AG04449 (cell line): ENCODE results near the gene CCDC92.

Experiments
- CTCF ChIA-PET: fragments of 350-600 bp; formaldehyde crosslinking; extraction: SDS; loops from one replicate; lab custom pipeline; 2021; ENCODE audit warnings: antibody characterized with exemption; lab: Yijun Ruan, JAX
- POLR2A ChIA-PET: fragments of 400-600, 350-600 bp; formaldehyde crosslinking; extraction: SDS; loops from one replicate; lab custom pipeline; 2020; ENCODE audit warnings: antibody characterized with exemption, inconsistent platforms; lab: Yijun Ruan, JAX
- DNase-seq: peaks from one replicate; pipeline ENCODE4 v3.0.0-alpha.2; 2010; ENCODE audit warnings: low read depth, low spot score
- H3K4me3 ChIP-seq: 2 replicates; pipeline ENCODE4 v1.5.1; 2011; ENCODE audit warnings: low read depth, mild to moderate bottlenecking, control low read depth, low read length
- TF ChIP-seq, protein P1 (sequence below): IDR thresholded peaks from one replicate; pipeline ENCODE4 v1.5.1; 2011; ENCODE audit warnings: mild to moderate bottlenecking, moderate library complexity, low read length, control low read depth, inconsistent platforms; ENCODE audit not compliant: insufficient read depth; ENCODE audit errors: missing control alignments

CCDC92 gene

DNA sequence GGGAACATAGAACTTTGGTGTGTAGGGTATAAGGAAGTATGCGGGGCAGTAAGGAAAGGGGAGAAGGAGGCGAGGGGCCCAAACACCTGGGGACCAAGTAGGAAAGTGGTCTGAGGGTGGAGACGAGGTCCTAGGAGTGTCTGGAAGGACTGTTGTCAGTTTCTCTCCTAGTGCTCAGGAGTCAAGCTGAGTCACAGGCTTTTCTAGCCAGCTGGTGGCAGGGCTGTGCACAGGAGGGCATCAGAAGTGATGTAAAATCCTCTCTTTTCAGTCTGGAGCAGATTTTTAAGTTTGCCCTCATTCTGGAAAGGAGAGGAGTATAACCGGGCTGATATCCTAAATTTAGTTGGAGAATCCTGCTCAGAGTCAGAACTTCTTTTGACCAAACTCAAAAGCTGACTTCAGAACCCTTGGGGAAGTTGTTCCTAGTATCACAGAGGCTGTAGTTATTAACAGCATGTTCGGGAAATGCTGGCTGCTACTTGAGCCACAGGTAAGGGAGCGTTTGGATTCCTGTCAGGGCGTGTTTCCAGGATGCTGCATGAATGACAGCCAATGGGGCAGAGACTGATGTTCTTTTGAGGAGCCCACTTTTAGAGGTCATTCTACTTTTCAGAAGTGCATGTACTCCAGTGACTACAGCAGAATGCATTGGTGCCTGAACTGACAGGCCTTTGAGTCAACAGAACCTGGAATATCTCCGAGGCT lies 19.6 kb upstream of the CCDC92 start:
- ChIA-PET CTCF (interaction anchor here (1.1 to 2.1 kb wide), 4 partner anchors 9 to 329 kb away, joined by 3 to 7 read pairs (median 4); no protein-coding TSS in a partner anchor), POLR2A (no interaction called here)
- TF ChIP-seq, protein P1, sequence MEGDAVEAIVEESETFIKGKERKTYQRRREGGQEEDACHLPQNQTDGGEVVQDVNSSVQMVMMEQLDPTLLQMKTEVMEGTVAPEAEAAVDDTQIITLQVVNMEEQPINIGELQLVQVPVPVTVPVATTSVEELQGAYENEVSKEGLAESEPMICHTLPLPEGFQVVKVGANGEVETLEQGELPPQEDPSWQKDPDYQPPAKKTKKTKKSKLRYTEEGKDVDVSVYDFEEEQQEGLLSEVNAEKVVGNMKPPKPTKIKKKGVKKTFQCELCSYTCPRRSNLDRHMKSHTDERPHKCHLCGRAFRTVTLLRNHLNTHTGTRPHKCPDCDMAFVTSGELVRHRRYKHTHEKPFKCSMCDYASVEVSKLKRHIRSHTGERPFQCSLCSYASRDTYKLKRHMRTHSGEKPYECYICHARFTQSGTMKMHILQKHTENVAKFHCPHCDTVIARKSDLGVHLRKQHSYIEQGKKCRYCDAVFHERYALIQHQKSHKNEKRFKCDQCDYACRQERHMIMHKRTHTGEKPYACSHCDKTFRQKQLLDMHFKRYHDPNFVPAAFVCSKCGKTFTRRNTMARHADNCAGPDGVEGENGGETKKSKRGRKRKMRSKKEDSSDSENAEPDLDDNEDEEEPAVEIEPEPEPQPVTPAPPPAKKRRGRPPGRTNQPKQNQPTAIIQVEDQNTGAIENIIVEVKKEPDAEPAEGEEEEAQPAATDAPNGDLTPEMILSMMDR: no peak
- DNase-seq: no peak
- no peak overlapping the region for H3K4me3 ChIP-seq

DNA sequence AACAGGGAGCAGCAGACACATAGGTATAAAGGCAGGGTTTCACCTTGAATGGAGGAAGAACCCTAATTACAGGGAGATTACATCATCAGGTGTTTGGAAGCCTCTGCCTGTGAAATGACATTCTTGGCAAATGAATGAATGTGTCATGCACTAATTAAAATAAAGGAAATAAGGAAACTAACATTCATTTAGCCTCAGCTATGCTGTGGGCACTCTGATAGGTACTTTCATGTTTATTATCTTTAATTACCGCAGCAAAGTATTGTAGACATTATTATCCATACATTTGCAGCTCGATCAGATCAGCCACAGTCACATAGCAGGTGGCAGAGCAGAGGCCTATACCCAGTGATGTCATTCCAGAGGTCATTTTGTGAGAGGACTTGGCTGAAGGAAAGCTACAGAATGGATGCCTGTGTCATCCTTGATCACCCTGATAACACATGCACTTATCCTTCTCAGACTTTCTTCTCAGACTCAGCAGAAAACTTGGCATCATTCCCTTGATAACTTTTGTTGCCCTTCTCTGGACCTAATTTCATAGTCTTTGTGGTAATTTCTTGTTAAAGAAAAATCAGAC lies 18.8 kb upstream of the CCDC92 start:
- ChIA-PET POLR2A (no interaction called here), CTCF (interaction anchor here (1.1 to 2.1 kb wide), 5 partner anchors 8 to 330 kb away, joined by 3 to 7 read pairs (median 3); no protein-coding TSS in a partner anchor)
- DNase-seq: no peak
- H3K4me3 ChIP-seq: no peak overlapping the region
- TF ChIP-seq, protein P1: no peak

- ChIA-PET POLR2A (no interaction called here), CTCF (interaction anchor here (1.5 to 1.6 kb wide), 2 partner anchors 188 to 331 kb away, joined by 3 to 4 read pairs; no protein-coding TSS in a partner anchor)
- TF ChIP-seq, protein P1: no peak
- H3K4me3 ChIP-seq: no peak overlapping the region
- DNase-seq: no peak
Measured at GRCh38 chr12:123990511-123990910, 17.9 kb upstream of the CCDC92 start.

DNA sequence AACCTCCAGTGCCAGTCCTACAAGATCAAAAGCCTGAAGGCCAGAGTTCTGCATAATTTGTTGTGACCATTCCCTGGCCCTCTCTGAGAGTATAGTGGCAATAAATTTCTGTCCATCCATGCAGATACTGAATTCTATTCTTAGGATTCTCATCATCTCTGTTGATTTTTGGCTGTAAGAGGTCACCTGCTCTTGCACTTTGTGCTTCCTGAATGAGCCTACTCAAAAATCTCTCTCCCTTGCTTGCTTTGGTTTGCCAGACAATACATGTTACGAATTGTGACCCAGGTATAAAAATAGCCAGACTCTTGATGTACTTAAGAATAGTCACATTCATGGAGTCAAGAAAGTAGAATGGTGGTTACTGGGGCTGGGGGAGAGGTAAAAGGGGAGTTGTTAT lies 17.1 kb upstream of the CCDC92 start:
- TF ChIP-seq, protein P1: no peak
- ChIA-PET POLR2A (no interaction called here), CTCF (no interaction called here)
- H3K4me3 ChIP-seq: no peak overlapping the region
- no peak for DNase-seq

GRCh38 chr12:123989168-123989567 lies 16.5 kb upstream of the CCDC92 start:
- ChIA-PET POLR2A (no interaction called here), CTCF (interaction anchor here (7.0 kb wide), 1 partner anchor 85 kb away, joined by 51 read pairs; no protein-coding TSS in a partner anchor)

More at GRCh38 chr12:123989168-123989567, 16.5 kb upstream of the CCDC92 start:
- TF ChIP-seq, protein P1: no peak
- no peak overlapping the region for H3K4me3 ChIP-seq
- DNase-seq: no peak
